Rectal smooth muscle tissue (tissue), 1 donor: ENCODE measurements around the gene MRPL43.

ENCODE experiments used
- H3K27ac ChIP-seq: one replicate; pipeline ENCODE4 v1.7.0; 2013; ENCODE audit warnings: low read depth, low read length, inconsistent platforms
- H3K27me3 ChIP-seq: one replicate; pipeline ENCODE4 v1.7.0; 2013; ENCODE audit warnings: low read length; ENCODE audit not compliant: control insufficient read depth, insufficient read depth
- H3K36me3 ChIP-seq: one replicate; pipeline ENCODE4 v1.7.0; 2013; ENCODE audit warnings: low read length; ENCODE audit not compliant: control insufficient read depth, insufficient read depth
- H3K4me1 ChIP-seq: one replicate; pipeline ENCODE4 v1.7.0; 2013; ENCODE audit warnings: low read length; ENCODE audit not compliant: control insufficient read depth, insufficient read depth
- H3K4me3 ChIP-seq: one replicate; pipeline ENCODE4 v1.7.0; 2013; ENCODE audit warnings: low read length
- H3K9ac ChIP-seq: one replicate; pipeline ENCODE4 v1.7.0; 2013; ENCODE audit warnings: low read length

The MRPL43 gene

GRCh38 chr10:101029520-101030295 is 42.4 kb upstream of the MRPL43 start:
- Histone ChIP-seq H3K27me3 (no peaks in the 10 kb centered on the region), H3K36me3 (no peaks in the 10 kb centered on the region), H3K27ac (no peak overlapping the region), H3K4me1 (no peaks in the 10 kb centered on the region), H3K9ac (no peak overlapping the region), H3K4me3 (no peak overlapping the region)

DNA sequence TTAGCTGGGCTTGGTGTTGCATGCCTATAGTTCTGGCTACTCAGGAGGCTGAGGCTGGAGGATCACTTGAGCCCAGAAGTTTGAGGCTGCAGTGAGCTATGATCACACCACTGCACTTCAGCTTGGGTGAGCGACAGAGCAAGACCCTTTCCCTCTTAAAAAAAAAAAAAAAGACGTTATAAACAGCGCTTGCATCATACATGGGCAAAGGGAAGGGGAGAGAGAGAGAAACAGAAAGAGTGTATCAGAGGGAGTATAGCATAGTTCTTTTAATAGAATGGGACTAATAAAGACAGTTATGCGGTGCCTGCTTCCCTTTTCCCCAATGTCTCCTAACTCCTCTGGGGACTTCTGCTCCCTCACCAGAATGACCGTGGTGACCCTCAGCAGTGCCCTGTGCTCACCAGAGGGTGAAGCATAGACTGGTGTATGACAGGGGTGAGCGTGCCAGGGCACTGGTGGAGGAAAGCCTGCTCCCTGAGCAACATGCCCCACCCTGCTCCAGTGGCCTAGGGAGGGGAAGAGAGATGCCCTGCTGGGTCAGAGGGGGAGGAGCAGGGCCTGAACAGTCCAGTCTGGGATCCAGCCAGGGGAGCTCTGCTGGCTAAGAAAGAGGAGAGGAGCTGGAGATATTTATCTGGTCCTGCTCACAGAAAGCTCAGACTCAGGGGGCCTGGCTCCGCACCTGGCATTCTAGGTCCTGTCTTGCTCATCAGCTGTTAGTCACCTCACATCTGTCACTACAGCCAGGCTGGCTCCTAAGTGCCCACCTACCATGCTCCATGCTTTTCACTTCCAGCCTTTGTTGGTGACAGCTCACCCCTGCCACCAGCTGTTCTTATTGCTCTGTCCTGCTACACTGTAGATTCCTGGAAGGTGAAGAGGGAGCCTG is 41.4 kb upstream of the MRPL43 start:
- Histone ChIP-seq H3K27me3 (no peaks in the 10 kb centered on the region), H3K9ac (no peak overlapping the region), H3K4me3 (no peak overlapping the region), H3K27ac (no peak overlapping the region), H3K36me3 (no peaks in the 10 kb centered on the region), H3K4me1 (no peaks in the 10 kb centered on the region)

DNA sequence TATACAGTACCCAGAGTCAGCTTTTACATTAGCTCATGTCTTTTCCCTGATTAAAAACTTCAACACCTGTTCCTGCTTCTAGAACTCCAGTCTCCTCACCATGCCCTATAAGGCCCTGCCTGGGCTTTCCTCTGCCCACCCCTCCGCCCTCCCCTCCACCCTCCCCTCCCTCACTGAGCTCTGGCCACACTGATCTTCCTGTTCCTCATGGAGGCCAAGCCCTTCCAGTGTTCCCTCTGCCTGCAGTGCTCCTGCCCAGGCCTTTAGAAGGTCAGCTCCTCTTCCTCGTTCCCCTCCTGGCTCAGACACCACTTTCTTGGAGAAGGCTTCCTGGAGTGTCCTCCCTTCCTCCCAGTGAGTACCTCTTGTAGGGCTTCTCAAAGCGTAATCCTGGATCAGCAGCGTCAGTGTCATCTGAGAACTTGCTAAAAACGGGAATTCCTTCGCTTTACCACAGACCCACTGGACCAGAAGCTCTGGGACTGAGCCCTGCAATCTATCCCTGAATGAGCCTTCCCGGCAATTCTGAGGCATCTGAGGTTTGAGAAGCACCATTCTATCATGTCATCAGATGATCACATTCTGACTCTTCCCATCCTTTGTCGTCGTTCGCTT is 39.9 kb upstream of the MRPL43 start:
- Histone ChIP-seq H3K27me3 (no peaks in the 10 kb centered on the region), H3K4me1 (no peaks in the 10 kb centered on the region), H3K36me3 (no peaks in the 10 kb centered on the region), H3K4me3 (no peak overlapping the region), H3K27ac (no peak overlapping the region), H3K9ac (no peak overlapping the region)

DNA sequence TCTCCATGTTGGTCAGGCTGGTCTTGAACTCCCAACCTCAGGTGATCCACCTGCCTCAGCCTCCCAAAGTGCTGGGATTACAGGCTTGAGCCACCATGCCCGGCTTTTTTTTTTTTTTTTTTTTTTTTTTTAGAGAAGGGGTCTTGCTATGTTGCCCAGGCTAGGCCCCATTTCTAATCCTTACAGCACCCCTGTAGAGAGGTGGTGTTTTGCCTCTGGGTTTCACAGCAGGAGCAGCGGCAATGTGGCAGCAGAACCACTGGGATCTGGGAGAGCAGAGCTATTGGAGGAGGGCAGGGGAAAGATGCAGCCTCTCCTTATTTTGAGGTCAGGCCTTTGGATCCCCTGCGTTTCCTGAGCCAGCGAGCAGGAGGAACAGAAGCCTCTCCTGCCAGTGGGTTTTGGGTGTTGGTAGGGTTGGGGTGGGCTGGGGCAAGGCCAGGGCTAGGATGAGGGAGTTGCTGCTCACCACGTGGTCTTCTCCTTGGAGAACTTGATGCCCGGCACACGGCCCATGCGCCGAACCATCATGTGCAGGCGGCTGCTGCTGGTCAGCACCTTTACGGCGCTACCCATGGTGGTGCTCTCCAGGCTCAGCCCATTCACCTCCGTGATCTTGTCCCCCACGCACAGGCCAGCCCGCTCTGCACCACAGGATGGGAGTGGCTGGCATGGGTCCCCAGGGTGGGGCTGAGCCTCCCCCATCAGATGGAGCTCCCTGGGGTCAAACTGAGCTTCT is 35.8 kb upstream of the MRPL43 start:
- Histone ChIP-seq H3K4me1 (no peaks in the 10 kb centered on the region), H3K36me3 (no peaks in the 10 kb centered on the region), H3K27ac (no peak overlapping the region)

GRCh38 chr10:101021692-101022251 is 34.5 kb upstream of the MRPL43 start:
- Histone ChIP-seq H3K4me3 (no peak overlapping the region), H3K27ac (no peak overlapping the region)

More for the DNA sequence above, 35.8 kb upstream of the MRPL43 start:
- Histone ChIP-seq H3K4me3 (no peak overlapping the region), H3K9ac (no peak overlapping the region), H3K27me3 (no peaks in the 10 kb centered on the region)

GRCh38 chr10:101021239-101021638 is 33.9 kb upstream of the MRPL43 start:
- H3K4me3 ChIP-seq: no peak overlapping the region
- H3K9ac ChIP-seq: no peak overlapping the region
- peaks cover 5% of the 10 kb centered on the region for H3K27me3 ChIP-seq
- no peaks in the 10 kb centered on the region for H3K4me1 ChIP-seq
- H3K27ac ChIP-seq: no peak overlapping the region
- H3K36me3 ChIP-seq: no peaks in the 10 kb centered on the region

More at GRCh38 chr10:101021692-101022251, 34.5 kb upstream of the MRPL43 start:
- Histone ChIP-seq H3K4me1 (no peaks in the 10 kb centered on the region), H3K36me3 (no peaks in the 10 kb centered on the region), H3K27me3 (peaks cover 1% of the 10 kb centered on the region), H3K9ac (no peak overlapping the region)

DNA sequence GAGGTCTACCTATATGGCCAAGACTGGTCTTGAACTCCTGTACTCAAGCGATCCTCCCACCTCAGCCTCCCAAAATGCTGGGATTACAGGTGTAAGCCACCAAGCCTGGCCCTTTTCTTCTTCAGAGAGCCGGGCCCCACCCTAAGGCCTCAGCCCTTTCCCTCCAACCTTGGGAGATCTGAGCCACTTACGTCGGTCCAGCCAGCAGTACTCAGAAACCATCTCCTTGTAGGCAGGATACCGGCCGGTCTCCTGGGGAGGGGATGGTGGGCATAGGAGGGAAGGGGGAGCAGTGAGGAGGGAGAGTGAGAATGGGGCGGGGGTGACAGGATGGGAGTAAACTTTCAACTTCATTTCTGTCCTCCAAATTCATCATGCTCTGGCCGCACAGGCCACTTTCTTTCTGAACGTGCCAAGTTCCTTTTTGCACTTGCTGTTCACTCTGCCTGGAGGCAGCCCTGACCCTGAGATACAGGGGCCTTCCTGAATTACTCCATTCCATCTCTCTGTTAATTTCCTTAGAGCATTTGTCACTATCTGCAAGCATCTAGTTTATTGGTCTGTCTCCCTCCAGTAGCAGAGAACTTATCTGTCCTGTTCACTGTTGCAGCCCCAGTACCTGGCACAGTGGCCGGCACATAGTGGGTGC is 33.3 kb upstream of the MRPL43 start:
- Histone ChIP-seq H3K4me1 (no peaks in the 10 kb centered on the region), H3K27me3 (peaks cover 5% of the 10 kb centered on the region), H3K36me3 (no peaks in the 10 kb centered on the region), H3K4me3 (no peak overlapping the region), H3K9ac (no peak overlapping the region), H3K27ac (no peak overlapping the region)

DNA sequence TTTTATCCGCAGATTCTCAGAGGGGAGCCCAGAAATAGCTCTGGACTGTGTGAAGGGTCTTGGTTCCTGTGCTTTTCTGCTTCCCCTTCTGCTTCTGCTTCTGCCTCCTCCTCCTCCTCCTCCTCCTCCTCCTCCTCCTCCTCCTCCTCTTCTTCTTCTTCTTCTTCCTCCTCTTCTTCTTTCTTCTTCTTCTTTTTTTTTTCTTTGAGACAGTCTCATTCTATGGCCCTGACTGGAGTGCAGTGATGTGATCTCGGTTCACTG is 32.1 kb upstream of the MRPL43 start:
- Histone ChIP-seq H3K27ac (no peak overlapping the region), H3K4me1 (no peaks in the 10 kb centered on the region), H3K36me3 (no peaks in the 10 kb centered on the region), H3K4me3 (no peak overlapping the region), H3K27me3 (peaks cover 5% of the 10 kb centered on the region), H3K9ac (no peak overlapping the region)

DNA sequence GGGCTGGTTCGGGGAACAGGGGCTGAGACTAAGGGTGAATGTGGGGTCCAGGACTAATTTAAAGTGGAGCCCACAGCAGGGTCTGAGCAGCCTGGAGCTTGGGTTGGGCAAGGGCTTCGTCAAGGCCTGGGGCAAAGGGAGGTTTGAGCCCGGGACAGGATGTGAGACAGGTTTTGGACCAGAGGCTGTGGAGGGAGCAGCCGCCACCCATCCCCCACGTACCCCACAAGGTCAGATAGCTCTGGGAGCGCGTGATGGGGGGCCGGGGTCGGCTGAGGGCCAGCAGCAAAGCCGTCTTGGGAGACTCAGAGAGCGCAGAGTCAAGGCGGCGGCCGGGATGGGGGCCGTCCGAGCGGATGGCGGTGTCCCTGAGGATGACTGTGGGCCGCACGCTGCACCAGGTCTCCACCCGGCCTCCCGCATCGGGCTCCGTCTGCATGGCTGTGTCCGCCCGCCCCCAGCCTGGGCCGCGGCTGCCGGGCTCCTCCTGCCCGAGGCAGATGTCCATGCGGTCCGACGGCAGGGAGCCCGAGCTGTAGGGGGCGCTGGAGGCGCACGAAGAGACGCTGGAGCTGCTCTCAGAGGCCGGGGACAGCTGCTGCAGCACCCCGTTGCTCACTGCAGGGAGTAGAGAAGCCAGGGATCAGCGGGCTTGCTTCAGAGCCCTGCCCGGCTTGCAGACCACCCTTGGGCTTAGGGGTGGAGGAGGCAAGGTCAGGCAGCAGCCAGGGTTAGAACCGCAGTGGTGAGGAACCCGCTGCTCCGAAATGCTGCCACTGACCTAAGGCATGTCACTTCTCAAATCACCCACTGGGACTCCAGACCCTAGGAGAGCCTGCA is 31.5 kb upstream of the MRPL43 start:
- no peak overlapping the region for H3K9ac ChIP-seq
- peaks cover 3% of the 10 kb centered on the region for H3K4me1 ChIP-seq
- no peaks in the 10 kb centered on the region for H3K36me3 ChIP-seq
- H3K27me3 ChIP-seq: peaks cover 5% of the 10 kb centered on the region
- H3K4me3 ChIP-seq: no peak overlapping the region
- no peak overlapping the region for H3K27ac ChIP-seq

DNA sequence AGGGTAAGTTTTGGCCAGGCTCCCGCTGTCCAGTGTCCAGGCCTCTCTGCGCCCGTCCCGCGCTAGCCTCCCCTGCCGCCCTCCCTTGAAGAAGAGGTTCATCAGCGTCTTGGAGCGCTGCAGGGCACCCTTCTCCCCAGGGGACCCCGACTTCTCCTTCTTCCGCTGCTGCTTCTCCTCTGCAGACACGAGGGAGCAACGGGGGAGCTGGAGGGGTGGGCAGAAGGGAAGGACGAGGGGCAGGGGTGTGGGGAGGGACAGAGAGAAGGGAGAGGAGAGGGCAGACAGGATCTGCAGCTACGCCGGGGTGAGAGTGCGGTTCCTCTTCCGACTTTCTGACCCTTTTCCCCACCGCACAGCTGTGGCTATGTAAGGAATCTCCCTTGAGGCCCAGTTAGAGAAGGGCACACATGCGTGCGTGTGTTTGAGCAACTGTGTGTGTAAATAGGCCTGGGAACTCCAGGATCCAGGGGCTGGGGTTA is 30.9 kb upstream of the MRPL43 start:
- Histone ChIP-seq H3K4me3 (no peak overlapping the region), H3K36me3 (no peaks in the 10 kb centered on the region), H3K27ac (no peak overlapping the region), H3K27me3 (peaks cover 5% of the 10 kb centered on the region), H3K9ac (no peak overlapping the region), H3K4me1 (peaks cover 5% of the 10 kb centered on the region)

- no peak overlapping the region for H3K9ac ChIP-seq
- H3K27ac ChIP-seq: no peak overlapping the region
- H3K4me1 ChIP-seq: peaks cover 11% of the 10 kb centered on the region
- no peaks in the 10 kb centered on the region for H3K36me3 ChIP-seq
- no peak overlapping the region for H3K4me3 ChIP-seq
- peaks cover 5% of the 10 kb centered on the region for H3K27me3 ChIP-seq
Measured at GRCh38 chr10:101016814-101017213, 29.5 kb upstream of the MRPL43 start.
